ENCODE data around the gene HOXB4.

HOXB4 gene

GRCh38 chr17:48621410-48622392, 43.6 kb upstream of the HOXB4 start:
- Histone ChIP-seq H3K27ac (no peak overlapping the region), H2AFZ (no peak overlapping the region), H3K36me3 (ENCODE audit: control insufficient read depth, insufficient read depth, low read length) (no peaks in the 10 kb centered on the region), H3K79me2 (no peaks in the 10 kb centered on the region), H3K9ac (no peak overlapping the region), H3K27me3 (ENCODE audit: control insufficient read depth, insufficient read depth, low read length) (peaks cover 29% of the 10 kb centered on the region), H3K4me1 (peaks cover 5% of the 10 kb centered on the region), H3K4me3 (ENCODE audit: low read depth, low read length) (no peak overlapping the region), H3K9me3 (ENCODE audit: control insufficient read depth, low read length) (no peaks in the 10 kb centered on the region), H3K4me2 (ENCODE audit: low read length) (no peak overlapping the region)
- TF ChIP-seq CTCF (IDR thresholded peaks at IDR 0.05) = no peak

DNA sequence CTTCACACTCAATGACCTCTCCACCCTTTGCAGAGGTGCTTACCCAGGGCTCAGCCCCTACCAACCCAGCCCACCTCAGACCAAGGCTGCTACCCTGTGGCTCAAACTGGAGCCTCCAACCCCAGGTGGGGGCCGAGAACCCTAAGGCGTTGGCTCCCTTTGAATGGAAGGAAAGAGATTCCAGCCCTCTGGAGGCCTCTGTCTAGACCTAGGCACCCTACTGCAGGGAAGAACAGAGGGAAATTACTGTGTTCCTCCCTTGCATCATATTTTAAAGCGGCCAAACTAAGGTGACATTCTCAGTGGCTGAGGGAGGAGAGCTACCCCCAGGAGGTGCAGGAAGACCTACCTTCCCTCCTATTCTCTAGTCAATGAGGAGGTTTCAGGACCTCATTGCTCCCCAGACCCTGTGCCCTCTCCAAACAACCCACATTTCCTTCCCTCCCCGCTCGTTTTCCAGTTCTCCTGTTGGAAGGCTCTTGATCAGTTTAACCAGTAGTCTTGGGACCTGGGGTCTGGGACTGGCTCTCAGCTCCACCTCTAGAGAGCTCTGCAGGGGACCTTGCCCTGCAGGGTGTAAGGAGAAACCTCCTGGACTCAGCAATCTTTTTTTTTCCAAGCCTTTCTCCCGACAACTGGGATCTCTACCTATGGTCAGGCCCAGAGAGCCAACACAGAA, 42.5 kb upstream of the HOXB4 start:
- Histone ChIP-seq H3K4me2 (ENCODE audit: low read length) (no peak overlapping the region), H3K27me3 (ENCODE audit: control insufficient read depth, insufficient read depth, low read length) (peaks cover 34% of the 10 kb centered on the region), H2AFZ (no peak overlapping the region), H3K9me3 (ENCODE audit: control insufficient read depth, low read length) (no peaks in the 10 kb centered on the region), H3K4me1 (peaks cover 1% of the 10 kb centered on the region), H3K27ac (no peak overlapping the region), H3K9ac (no peak overlapping the region), H3K79me2 (no peaks in the 10 kb centered on the region), H3K36me3 (ENCODE audit: control insufficient read depth, insufficient read depth, low read length) (no peaks in the 10 kb centered on the region), H3K4me3 (ENCODE audit: low read depth, low read length) (no peak overlapping the region)
- TF ChIP-seq CTCF (IDR thresholded peaks at IDR 0.05) = no peak

DNA sequence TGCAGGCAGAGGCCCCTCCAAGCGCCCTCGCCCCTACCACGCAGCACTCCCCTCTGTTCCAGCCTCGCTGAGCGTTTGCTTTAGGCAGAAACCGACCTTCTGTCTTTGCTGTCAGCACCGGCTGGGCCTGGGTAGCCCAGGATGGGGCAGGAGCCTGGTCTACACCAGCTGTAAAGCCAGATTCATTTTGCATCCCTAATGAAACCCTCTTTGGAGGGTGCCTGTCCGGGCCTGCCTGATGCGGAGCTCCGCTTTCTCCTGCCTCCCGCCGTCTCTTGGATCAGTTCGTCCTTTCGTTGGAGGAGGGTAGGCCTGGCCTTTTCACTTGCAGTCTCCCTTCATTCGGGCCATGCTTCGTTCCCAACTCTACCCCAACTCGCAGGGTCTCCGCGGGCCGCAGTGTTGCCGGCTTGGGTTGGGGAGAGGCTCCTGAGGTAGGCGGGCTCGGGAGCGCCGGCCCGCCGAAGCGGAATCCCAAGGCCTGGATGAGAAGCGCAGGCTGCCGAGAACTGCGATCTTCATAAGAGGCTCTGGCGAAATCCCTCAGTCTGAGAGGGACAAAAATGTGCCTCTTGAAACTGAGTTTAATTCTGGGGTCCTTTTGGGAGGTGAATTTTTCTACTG, 41.8 kb upstream of the HOXB4 start:
- Histone ChIP-seq H3K4me2 (ENCODE audit: low read length) (no peak overlapping the region), H3K9me3 (ENCODE audit: control insufficient read depth, low read length) (no peaks in the 10 kb centered on the region), H3K27me3 (ENCODE audit: control insufficient read depth, insufficient read depth, low read length) (peaks cover 29% of the 10 kb centered on the region), H3K79me2 (no peaks in the 10 kb centered on the region), H3K4me1 (no peaks in the 10 kb centered on the region), H3K4me3 (ENCODE audit: low read depth, low read length) (no peak overlapping the region), H3K27ac (no peak overlapping the region), H2AFZ (no peak overlapping the region), H3K36me3 (ENCODE audit: control insufficient read depth, insufficient read depth, low read length) (no peaks in the 10 kb centered on the region), H3K9ac (no peak overlapping the region)
- TF ChIP-seq CTCF (IDR thresholded peaks at IDR 0.05) = no peak

GRCh38 chr17:48618256-48618896, 40.2 kb upstream of the HOXB4 start:
- Histone ChIP-seq H3K36me3 (ENCODE audit: control insufficient read depth, insufficient read depth, low read length) (no peaks in the 10 kb centered on the region), H3K4me1 (no peaks in the 10 kb centered on the region), H3K9ac (no peak overlapping the region), H3K79me2 (no peaks in the 10 kb centered on the region), H3K27me3 (ENCODE audit: control insufficient read depth, insufficient read depth, low read length) (peaks cover 25% of the 10 kb centered on the region), H3K9me3 (ENCODE audit: control insufficient read depth, low read length) (no peaks in the 10 kb centered on the region), H2AFZ (no peak overlapping the region), H3K4me3 (ENCODE audit: low read depth, low read length) (no peak overlapping the region), H3K4me2 (ENCODE audit: low read length) (no peak overlapping the region), H3K27ac (no peak overlapping the region)
- TF ChIP-seq CTCF (IDR thresholded peaks at IDR 0.05) = peak; percentile 97

All from parathyroid adenoma (tissue), 2 donors.